OCI-LY1 (cell line): Measurements from ENCODE around the gene ADCY9.

ENCODE experiments used
- EZH2 ChIP-seq: fragments of 200-600 bp; sonication (generic), shearing (Covaris generic); IDR thresholded peaks from 2 replicates; pipeline ENCODE4 v1.8.0; 2017; ENCODE audit warnings: borderline replicate concordance, mixed run types, mild to moderate bottlenecking, antibody characterized with exemption, low read length, moderate library complexity, mixed read lengths
- TF ChIP-seq, protein P1 (sequence below): fragments of 200-600 bp; sonication (generic), shearing (Covaris generic); IDR thresholded peaks from 2 replicates; pipeline ENCODE4 v1.5.1; 2017; ENCODE audit warnings: mild to moderate bottlenecking, antibody characterized with exemption, low read length, moderate library complexity, mixed read lengths

DNA sequence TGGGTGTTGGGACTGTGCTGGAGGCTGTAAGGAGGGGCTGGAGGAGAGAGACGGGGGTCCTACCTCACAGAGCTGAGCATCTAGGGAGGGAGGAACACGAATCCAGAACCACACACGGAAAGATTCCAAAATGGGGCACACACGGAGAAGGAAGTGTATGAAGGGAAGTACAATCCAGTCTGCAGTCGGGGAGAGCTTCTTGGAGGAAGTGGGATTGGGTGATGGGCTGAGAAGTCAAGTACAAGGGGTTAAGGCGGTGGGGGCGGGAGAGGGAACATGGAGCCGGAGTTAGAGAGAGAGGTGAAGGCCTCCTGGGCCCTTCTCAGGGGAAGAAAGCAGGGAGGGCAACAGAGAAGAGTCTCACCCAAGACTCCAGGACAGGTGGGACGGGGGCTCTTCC, 128.2 kb downstream of the ADCY9 start:
- TF ChIP-seq, protein P1, sequence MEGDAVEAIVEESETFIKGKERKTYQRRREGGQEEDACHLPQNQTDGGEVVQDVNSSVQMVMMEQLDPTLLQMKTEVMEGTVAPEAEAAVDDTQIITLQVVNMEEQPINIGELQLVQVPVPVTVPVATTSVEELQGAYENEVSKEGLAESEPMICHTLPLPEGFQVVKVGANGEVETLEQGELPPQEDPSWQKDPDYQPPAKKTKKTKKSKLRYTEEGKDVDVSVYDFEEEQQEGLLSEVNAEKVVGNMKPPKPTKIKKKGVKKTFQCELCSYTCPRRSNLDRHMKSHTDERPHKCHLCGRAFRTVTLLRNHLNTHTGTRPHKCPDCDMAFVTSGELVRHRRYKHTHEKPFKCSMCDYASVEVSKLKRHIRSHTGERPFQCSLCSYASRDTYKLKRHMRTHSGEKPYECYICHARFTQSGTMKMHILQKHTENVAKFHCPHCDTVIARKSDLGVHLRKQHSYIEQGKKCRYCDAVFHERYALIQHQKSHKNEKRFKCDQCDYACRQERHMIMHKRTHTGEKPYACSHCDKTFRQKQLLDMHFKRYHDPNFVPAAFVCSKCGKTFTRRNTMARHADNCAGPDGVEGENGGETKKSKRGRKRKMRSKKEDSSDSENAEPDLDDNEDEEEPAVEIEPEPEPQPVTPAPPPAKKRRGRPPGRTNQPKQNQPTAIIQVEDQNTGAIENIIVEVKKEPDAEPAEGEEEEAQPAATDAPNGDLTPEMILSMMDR, result no peak
- no peak for TF ChIP-seq EZH2
